Activated T-cell treated with anti-CD3 and anti-CD28 coated beads for 24 hours (primary cell): ENCODE results near the gene LRRC8B.
"Not testable (repeated sequence)": the region's sequence is repeated elsewhere in the genome, so short reads cannot be mapped to it uniquely, and the experiment has no call there.

Source experiments
- DNase-seq: peaks from one replicate; pipeline ENCODE4 v3.0.0-alpha.2; 2020; ENCODE audit warnings: low read depth

LRRC8B gene

GRCh38 chr1:89524369-89525168, at the start of gene LRRC8B:
Gene LRRC8B, plus strand, starts transcription at chr1:89524829. Its CDS starts 57,822 bp downstream, at chr1:89582651.
- DNase-seq, result peak; percentile 84

DNA sequence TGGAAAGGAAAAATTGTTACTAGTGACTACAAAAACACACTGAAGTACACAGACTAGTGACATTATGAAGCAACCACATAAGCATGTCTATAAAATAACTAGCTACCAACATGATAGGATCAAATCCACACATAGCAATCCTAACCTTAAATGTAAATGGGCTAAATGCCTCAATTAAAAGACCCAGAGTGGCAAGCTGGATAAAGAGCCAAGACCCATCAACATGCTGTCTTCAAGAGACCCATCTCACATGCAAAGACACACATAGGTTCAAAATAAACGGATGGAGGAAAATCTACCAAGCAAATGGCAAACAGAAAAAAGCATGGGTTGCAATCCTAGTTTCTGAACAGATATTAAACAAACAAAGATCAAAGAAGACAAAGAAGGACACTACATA, 49.4 kb upstream of the LRRC8B start:
- no peak for DNase-seq

DNA sequence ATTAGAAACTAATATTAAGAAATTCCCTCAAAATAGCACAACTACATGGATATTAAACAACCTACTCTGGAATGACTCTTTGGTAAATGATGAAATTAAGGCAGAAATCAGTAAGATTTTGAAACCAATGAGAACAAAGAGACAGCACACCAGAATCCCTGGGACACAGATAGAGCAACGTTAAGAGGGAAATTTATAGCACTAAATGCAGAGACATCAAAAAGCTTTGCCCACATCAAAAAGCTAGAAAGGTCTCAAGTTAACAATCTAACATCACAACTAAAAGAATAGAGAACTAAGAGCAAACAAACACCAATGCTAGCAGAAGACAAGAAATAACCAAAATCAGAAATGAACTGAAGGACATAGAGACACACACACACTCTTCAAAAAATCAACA, 48.6 kb upstream of the LRRC8B start:
- no peak for DNase-seq

GRCh38 chr1:89483010-89483756, 41.4 kb upstream of the LRRC8B start:
- DNase-seq, result peak; percentile 74

GRCh38 chr1:89483757-89484077, 40.9 kb upstream of the LRRC8B start:
- DNase-seq, result no peak

DNA sequence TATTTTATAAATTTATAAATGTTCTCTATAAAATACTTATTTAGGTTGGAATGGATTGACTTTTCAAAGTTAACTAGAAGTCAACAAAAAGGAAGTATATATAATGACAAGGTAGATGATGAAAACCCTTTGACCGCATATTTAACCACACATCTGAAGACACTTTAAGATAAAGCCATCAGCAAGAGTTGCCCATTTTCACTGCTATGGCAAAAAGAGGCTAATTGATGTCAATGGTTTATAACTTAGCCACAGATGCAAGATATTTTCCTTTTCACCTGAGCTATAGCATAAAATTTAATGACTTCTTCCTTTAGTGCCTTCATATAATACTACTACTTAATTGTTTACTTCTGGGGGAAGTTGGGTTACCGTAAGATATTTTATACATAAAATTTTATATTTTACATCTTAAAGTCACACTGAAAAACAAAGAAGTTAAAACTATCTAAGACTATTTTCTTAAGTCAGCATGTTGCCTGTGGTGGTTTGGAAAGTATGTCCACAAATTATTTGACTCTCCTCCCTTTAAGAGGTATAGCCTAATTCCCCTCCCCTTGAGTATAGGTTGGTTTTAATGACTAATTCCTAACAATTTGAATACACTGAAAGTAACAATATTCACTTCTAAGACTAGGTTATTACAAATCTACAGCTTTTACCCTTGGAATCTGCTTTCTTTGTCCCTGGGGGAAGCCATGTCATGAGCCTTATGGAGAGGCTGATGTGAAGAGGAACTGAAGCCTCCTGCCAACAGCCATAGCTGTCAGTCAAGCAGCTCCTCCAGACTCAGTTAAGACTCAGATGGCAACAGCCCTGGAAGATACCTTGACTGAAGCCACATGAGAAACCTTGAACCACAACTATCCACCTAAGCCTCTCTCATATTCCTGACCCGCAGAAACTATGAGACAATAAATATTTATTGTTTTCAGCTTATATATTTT, 40.3 kb upstream of the LRRC8B start:
- no peak for DNase-seq

GRCh38 chr1:89487972-89488371, 36.7 kb upstream of the LRRC8B start:
- DNase-seq, result no peak

GRCh38 chr1:89489047-89489729, 35.4 kb upstream of the LRRC8B start:
- DNase-seq, result no peak

- no peak for DNase-seq
Measured at GRCh38 chr1:89490389-89490788, 34.2 kb upstream of the LRRC8B start.

DNA sequence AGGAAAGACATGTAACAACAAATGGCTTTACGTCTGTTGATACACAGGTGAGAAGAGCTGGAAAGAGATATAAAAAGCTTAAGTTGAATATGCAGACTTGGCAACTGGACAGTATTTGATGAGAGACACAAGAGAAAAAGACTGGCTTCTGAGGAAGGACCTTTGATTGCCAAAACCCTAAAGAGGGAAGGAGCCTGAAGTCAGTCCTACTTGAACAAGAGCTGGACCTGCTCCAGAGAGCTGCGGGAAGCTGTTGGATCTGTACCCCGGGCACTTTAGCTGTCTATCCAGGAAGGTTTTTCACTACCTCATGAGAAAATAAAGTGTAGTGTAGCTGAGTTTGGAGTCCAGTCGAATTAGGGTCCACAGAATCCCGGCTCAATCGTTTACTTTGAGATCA, 25.3 kb upstream of the LRRC8B start:
- no peak for DNase-seq

- DNase-seq, result no peak
Measured at GRCh38 chr1:89502042-89502441, 22.6 kb upstream of the LRRC8B start.

DNA sequence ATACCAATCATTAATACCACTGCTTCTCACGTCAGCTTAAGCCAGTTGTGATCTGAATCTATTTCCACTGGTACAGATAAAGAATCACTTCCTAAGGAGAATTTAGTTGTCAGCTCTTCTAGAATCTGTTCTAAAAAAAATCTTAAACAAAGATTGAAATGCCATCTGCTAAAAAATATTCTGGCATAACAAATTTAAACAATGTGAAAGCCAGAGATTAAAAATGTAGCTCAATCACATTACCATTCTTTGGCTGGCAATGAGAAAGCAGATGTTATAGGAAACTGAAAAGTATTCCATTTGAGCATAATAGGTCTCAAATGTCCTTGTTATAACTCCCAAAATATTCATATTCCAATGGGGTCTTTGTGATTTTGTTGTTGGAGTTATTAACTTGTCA, 21.7 kb upstream of the LRRC8B start:
- no peak for DNase-seq

- no peak for DNase-seq
Measured at GRCh38 chr1:89503690-89504089, 20.9 kb upstream of the LRRC8B start.

- DNase-seq, result not testable (repeated sequence)
Measured at GRCh38 chr1:89510061-89510460, 14.6 kb upstream of the LRRC8B start.

GRCh38 chr1:89512996-89513720, 11.5 kb upstream of the LRRC8B start:
- no peak for DNase-seq

DNA sequence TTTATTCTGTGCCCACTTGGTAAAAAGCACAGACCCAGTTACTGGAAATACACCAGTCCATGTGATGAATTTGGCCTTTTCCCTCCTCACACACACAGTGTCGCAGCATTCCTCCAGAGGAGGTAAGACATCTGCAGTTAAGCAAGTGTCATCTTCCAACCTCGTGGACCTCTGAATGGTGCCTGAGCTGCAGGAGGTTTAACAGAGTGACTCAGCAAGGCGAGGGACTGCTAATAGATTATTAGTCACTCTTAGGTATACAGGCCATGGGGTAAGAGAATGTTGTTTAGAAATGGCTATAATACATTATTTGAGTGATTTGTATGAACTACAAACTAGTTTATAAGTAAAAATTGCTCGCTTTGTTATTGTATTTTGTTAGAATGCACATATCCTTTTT, 8.6 kb upstream of the LRRC8B start:
- DNase-seq, result no peak

DNA sequence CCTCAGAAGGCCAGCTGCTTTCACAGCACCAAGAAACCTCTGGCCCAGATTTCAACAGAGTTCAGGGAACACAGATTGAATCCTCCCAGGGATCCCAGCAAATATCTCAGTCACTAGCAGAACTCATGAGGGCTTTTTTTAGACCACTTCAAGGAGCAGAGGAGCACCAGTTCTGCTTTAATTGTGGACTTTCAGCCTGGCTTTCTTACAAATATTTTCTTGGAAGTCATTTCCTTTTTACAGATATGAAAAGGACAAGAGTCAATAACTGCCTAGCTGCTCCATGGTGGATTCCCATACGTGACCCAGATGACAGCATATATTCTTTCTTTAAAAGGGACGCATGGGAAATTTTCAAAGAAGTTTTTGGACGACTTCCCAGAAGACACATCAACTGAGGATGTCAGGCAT, 6.4 kb upstream of the LRRC8B start:
- no peak for DNase-seq

DNA sequence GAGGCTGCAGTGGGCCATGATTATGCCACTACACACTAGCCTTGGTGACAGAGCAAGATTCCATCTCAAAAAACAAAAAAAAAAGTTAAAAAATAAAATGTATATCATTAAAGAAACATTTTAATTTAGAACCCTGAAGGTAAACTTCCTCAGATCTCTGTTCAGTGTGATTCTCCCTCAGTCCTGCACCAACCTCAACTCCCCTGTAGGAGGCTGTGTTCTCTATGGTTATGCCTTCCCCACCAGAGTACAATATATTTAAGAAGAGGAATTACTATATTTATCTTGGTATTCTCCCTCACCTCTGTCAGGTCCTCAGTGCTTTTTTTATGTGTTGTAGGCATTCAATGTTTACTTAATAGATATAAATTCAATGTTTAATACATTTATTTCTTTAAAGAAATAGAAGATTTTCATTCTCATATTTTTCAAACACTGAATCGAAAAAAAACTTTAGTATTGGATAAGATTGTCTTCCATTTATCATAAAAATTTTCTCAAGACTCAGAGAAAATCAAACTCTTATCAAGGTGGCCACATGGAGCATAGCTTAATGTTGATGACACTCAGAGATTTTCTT, 4.8 kb upstream of the LRRC8B start:
- no peak for DNase-seq

GRCh38 chr1:89521977-89522376, 2.7 kb upstream of the LRRC8B start:
- DNase-seq, result not testable (repeated sequence)

GRCh38 chr1:89523572-89524368, 859 bp upstream of the LRRC8B start:
- peak; percentile 52 for DNase-seq
